ENCODE measurements around the gene CD93. TPM values are rescaled to one million over a fixed set of nuclear protein-coding genes. Genes with fewer than 3 reads are reported as not detected.

The CD93 gene
- total RNA-seq, 1 donor from 2014 or later, result 43.5 TPM

DNA sequence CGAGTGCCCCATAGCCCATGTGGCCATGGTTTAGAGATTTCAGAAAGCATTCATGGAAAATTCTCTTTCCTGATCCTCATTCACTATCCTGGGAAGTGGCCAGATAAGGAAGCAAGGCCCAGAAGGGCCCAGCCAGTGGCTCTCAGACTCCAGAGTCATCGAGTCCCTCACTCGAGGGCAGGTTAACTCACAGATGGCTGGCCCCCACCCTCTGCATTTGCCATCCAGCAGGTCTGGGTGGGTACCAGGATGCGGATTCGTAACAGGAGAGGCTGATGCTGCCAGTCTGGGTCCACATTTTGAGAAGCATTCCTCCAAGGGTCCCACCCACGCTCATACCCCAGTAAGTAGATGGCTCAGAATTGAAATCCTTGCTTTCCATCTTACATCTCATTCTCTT is 54.8 kb downstream of the CD93 start:
- ATAC-seq (no peak), DNase-seq (ENCODE audit: missing footprints) (no peak)
- intact Hi-C loops (cut with DNase I), result no loop called here

Other genes starting within 250 kb of the CD93 start
- not detected for gene SSTR4, start 51.0 kb downstream of the CD93 start, total RNA-seq
- gene THBD, start 36.7 kb downstream of the CD93 start, total RNA-seq, result 17.4 TPM

Measured in Right ventricle myocardium inferior (tissue), 1 donor.